GM18517 (cell line): ENCODE data around the gene HSD17B7.
"Not testable (repeated sequence)": the region's sequence is repeated elsewhere in the genome, so short reads cannot be mapped to it uniquely, and the experiment has no call there.

Experiments used
- ATAC-seq: cut with Tn5 transposase; IDR thresholded peaks from one replicate; pipeline ENCODE4 v1.9.1; 2021; ENCODE audit warnings: mild to moderate bottlenecking, moderate library complexity; ENCODE audit not compliant: unreplicated experiment

The HSD17B7 gene, protein sequence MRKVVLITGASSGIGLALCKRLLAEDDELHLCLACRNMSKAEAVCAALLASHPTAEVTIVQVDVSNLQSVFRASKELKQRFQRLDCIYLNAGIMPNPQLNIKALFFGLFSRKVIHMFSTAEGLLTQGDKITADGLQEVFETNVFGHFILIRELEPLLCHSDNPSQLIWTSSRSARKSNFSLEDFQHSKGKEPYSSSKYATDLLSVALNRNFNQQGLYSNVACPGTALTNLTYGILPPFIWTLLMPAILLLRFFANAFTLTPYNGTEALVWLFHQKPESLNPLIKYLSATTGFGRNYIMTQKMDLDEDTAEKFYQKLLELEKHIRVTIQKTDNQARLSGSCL

GRCh38 chr1:162790303-162790984, at the start of gene HSD17B7:
Gene HSD17B7, plus strand, starts transcription at chr1:162790702. Its CDS starts 99 bp downstream, at chr1:162790801.
- ATAC-seq = peak; percentile 99

- no peak for ATAC-seq
Observed at GRCh38 chr1:162740755-162741154, 49.7 kb upstream of the HSD17B7 start.

DNA sequence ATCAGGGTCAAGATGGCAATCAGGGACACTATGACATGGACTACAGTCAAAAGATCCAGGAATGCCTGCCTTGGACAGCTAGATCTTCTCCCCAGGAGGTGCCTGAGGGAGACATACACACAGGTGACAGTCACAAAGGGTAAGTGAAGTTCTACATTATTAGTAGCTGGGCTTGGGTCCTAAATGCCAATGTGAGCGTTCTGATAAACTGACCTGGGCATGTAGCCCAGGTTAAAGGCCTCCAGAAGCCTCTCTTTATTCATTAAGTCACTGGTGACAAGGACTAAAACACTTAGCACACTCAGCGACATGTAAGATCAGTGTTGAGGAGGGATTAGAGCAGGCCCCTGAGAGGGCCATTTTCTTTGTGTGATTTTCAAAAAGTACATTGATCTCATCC, 48.9 kb upstream of the HSD17B7 start:
- no peak for ATAC-seq

DNA sequence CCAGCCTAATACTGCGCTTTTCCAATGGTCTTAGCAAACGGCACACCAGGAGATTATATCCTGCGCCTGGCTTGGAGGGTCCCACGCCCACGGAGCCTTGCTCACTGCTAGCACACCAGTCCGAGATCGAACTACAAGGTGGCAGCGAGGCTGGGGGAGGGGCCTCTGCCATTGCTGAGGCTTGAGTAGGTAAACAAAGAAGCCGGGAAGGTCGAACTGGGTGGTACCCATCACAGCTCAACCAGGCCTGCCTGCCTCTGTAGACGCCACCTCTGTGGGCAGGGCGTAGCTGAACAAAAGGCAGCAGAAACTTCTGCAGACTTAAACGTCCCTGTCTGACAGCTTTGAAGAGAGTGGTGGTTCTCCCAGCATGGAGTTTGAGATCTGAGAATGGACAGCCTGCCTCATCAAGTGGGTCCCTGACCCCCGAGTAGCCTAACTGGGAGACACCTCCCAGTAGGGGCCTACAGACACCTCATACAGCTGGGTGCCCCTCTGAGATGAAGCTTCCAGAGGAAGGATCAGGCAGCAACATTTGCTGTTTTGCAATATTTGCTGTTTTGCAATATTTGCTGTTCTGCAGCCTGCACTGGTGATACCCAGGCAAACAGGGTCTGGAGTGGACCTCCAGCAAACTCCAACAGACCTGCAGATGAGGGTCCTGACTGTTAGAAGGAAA, 44.1 kb upstream of the HSD17B7 start:
- not testable (repeated sequence) for ATAC-seq

- no peak for ATAC-seq
Observed at GRCh38 chr1:162753001-162753658, 37.4 kb upstream of the HSD17B7 start.

GRCh38 chr1:162753998-162754585, 36.4 kb upstream of the HSD17B7 start:
- no peak for ATAC-seq

GRCh38 chr1:162755306-162755705, 35.2 kb upstream of the HSD17B7 start:
- no peak for ATAC-seq

DNA sequence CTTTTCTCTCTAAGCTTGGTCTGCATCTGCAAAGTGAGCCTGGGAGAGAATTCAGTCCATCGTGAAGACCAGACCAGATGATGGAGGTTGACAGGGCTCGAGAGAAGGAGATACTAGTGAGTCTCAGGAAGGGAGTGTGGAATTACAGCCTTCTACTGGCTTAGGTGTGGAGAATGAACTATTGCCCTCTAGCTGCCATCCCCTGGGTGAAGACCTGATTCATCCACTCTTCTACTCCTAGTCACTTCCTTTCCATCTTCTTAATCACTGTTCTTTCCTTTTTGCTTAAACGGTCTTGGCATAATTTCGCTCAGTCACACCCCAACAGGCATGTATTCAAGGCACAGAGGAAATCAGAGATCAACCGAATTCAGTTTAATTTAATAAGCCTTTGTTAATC, 34.0 kb upstream of the HSD17B7 start:
- ATAC-seq = no peak

GRCh38 chr1:162757476-162757875, 33.0 kb upstream of the HSD17B7 start:
- no peak for ATAC-seq

- no peak for ATAC-seq
Observed at GRCh38 chr1:162765788-162766187, 24.7 kb upstream of the HSD17B7 start.

DNA sequence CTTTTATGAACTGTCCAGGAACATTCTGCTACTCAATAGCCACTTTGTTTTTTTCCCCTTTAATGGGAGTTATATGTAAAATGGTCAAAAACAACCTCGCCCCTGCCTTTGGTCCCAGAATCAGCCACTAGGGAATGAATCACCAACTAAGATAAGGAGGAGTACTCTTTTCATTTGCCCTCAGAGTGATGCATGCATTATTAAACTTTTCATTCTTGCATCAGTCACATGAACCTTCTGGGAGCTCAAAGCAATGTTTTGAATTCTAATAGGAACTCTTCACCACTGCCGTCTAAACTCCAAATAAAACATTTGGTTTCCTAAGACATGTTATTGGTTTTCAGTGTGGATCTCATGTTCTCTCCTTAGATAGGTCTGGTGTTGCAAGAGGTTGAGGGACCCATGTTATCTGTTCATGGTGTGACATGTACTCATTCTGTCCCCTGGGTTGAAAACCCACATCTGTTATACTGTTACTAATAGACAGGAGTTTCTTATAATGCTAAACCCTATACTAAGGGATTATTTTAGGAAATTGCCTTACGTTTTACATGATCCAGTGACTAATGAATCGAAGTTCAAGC, 17.8 kb upstream of the HSD17B7 start:
- ATAC-seq = no peak

DNA sequence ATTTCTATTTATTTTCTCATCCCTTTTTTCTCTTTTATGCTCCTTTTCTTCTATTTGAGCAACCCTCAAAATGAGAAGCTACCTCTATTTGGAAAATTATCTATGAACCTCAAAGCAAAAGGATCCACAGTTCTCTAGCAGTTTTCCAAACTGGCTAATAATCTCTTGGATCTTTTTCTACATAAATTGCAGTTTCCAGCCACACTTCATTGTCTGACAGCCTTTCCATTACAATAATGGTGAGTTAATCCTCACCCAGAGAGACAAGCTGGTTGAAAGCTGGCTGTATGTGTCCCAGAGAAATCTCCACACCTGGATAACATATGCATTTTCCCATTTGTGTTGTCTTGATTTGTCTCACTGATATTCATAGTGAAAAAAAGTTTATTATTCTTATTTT, 16.5 kb upstream of the HSD17B7 start:
- ATAC-seq = no peak

GRCh38 chr1:162779043-162779442, 11.5 kb upstream of the HSD17B7 start:
- ATAC-seq = no peak

GRCh38 chr1:162782671-162783070, 7.8 kb upstream of the HSD17B7 start:
- ATAC-seq = no peak

- not testable (repeated sequence) for ATAC-seq
Observed at GRCh38 chr1:162784926-162785325, 5.6 kb upstream of the HSD17B7 start.

- not testable (repeated sequence) for ATAC-seq
Observed at GRCh38 chr1:162788783-162789182, 1.7 kb upstream of the HSD17B7 start.

GRCh38 chr1:162790985-162791357, 469 bp downstream of the HSD17B7 start:
- not testable (repeated sequence) for ATAC-seq

GRCh38 chr1:162794284-162794683, 3.8 kb downstream of the HSD17B7 start:
- not testable (repeated sequence) for ATAC-seq

GRCh38 chr1:162796617-162797279, 6.2 kb downstream of the HSD17B7 start:
- ATAC-seq = not testable (repeated sequence)
